DND-41 (cell line): ENCODE measurements around the gene TMPO.

ENCODE experiments used
- ATAC-seq: fragments of 200-7000 bp; cut with Tn5 transposase; 3 replicates; pipeline ENCODE4 v1.9.1; 2021; ENCODE audit warnings: low read depth; ENCODE audit not compliant: insufficient read depth
- DNase-seq: peaks from one replicate; pipeline ENCODE4 v3.0.0-alpha.2; 2020
- H2AFZ ChIP-seq: 2 replicates; pipeline ENCODE4 v1.6.0; 2012; ENCODE audit warnings: low read depth, low read length
- H3K27ac ChIP-seq: 2 replicates; pipeline ENCODE4 v1.5.1; 2012; ENCODE audit warnings: low read length, inconsistent platforms
- H3K27me3 ChIP-seq: fragments of 200-600 bp; sonication (generic); 2 replicates; pipeline ENCODE4 v1.6.0; 2012; ENCODE audit warnings: low read length, mild to moderate bottlenecking, inconsistent platforms; ENCODE audit not compliant: insufficient read depth, poor library complexity
- H3K36me3 ChIP-seq: 2 replicates; pipeline ENCODE4 v1.5.1; 2012; ENCODE audit warnings: low read length, inconsistent platforms; ENCODE audit not compliant: insufficient read depth
- H3K4me1 ChIP-seq: 2 replicates; pipeline ENCODE4 v1.5.1; 2012; ENCODE audit warnings: mild to moderate bottlenecking, low read length; ENCODE audit not compliant: insufficient read depth
- H3K4me2 ChIP-seq: 2 replicates; pipeline ENCODE4 v1.6.0; 2012; ENCODE audit warnings: mild to moderate bottlenecking, moderate library complexity, low read length, inconsistent platforms; ENCODE audit not compliant: insufficient read depth
- H3K4me3 ChIP-seq, 2 experiments: fragments of 200-600 bp in 1 of 2; shearing (Covaris generic) in 1 of 2; 2 replicates each; pipeline ENCODE4 v1.5.1; 2012 to 2016; ENCODE audit warnings: inconsistent platforms in 2 of 2, low read length in 2 of 2, mild to moderate bottlenecking in 2 of 2, low read depth in 1 of 2, moderate library complexity in 1 of 2
- H3K79me2 ChIP-seq: 2 replicates; pipeline ENCODE4 v1.6.0; 2012; ENCODE audit warnings: low read length, inconsistent platforms; ENCODE audit not compliant: insufficient read depth
- H3K9ac ChIP-seq: 2 replicates; pipeline ENCODE4 v1.6.0; 2012; ENCODE audit warnings: low read depth, mild to moderate bottlenecking, inconsistent platforms, low read length, moderate library complexity
- H3K9me3 ChIP-seq: 2 replicates; pipeline ENCODE4 v1.5.1; 2012; ENCODE audit warnings: low read length, moderate library complexity, mild to moderate bottlenecking, inconsistent platforms; ENCODE audit not compliant: insufficient read depth, severe bottlenecking
- H4K20me1 ChIP-seq: 2 replicates; pipeline ENCODE4 v1.6.0; 2012; ENCODE audit warnings: low read length; ENCODE audit not compliant: insufficient read depth
- EZH2 ChIP-seq: IDR thresholded peaks from 3 replicates; pipeline ENCODE4 v1.6.1; 2012; ENCODE audit warnings: borderline replicate concordance, low read depth, mild to moderate bottlenecking, moderate library complexity, low read length, inconsistent platforms; ENCODE audit not compliant: severe bottlenecking
- TF ChIP-seq, protein P1 (sequence below): IDR thresholded peaks from 2 replicates; pipeline ENCODE4 v1.5.1; 2012; ENCODE audit warnings: borderline replicate concordance, low read length, moderate library complexity, mild to moderate bottlenecking; ENCODE audit not compliant: poor library complexity, severe bottlenecking; ENCODE audit errors: extremely low read depth

The TMPO gene

DNA sequence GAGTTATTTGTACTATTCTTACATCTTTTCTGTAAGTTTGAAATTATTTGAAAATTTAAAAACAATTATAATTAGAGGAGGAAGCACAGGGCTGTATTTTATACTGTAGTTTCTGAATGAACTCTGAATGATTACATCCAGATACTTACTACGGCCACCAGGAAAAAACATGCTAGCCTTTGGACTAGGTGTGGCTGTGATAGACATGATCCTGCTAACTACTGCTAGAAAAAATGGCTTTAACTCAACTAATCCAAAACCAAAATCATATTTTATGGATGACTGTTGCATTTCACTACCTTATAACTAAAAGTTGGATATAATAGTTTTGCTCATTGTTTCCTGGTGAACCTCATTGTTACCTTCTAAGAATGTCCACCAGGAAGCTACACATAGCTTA, 63.0 kb downstream of the TMPO start:
- Histone ChIP-seq H3K9me3 (no peaks in the 10 kb centered on the region), H3K9ac (no peak overlapping the region), H3K4me2 (no peak overlapping the region), H4K20me1 (no peaks in the 10 kb centered on the region), H3K4me3 (no peak overlapping the region), H3K27ac (no peak overlapping the region), H2AFZ (no peak overlapping the region), H3K79me2 (no peaks in the 10 kb centered on the region), H3K27me3 (no peaks in the 10 kb centered on the region), H3K4me1 (no peaks in the 10 kb centered on the region), H3K36me3 (no peaks in the 10 kb centered on the region)
- no peak for DNase-seq
- ATAC-seq: no peak
- no peak for TF ChIP-seq EZH2
- TF ChIP-seq, protein P1, sequence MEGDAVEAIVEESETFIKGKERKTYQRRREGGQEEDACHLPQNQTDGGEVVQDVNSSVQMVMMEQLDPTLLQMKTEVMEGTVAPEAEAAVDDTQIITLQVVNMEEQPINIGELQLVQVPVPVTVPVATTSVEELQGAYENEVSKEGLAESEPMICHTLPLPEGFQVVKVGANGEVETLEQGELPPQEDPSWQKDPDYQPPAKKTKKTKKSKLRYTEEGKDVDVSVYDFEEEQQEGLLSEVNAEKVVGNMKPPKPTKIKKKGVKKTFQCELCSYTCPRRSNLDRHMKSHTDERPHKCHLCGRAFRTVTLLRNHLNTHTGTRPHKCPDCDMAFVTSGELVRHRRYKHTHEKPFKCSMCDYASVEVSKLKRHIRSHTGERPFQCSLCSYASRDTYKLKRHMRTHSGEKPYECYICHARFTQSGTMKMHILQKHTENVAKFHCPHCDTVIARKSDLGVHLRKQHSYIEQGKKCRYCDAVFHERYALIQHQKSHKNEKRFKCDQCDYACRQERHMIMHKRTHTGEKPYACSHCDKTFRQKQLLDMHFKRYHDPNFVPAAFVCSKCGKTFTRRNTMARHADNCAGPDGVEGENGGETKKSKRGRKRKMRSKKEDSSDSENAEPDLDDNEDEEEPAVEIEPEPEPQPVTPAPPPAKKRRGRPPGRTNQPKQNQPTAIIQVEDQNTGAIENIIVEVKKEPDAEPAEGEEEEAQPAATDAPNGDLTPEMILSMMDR: no peak

DNA sequence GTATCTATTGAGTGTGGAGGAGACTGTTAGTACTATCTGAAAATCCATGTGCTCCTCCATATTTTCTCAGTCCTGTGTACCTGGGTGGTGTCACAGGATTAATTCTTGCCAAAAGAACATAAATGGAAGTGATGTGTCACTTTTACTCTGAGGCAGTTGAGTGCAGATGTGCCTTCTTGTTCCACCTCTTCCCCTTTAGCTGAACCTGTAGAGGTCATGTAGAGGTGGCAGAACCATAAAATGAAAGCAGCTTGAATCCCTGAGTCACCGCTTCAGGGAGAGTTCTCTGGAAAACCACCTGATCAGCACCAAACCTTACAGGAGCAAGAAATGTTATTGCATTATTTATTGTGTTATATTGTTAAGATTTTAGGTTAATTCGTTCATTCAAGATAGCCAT, 63.4 kb downstream of the TMPO start:
- DNase-seq (no peak), ATAC-seq (no peak)
- H3K79me2 ChIP-seq: no peaks in the 10 kb centered on the region
- no peak for TF ChIP-seq EZH2
- TF ChIP-seq, protein P1: no peak
- no peak overlapping the region for H3K9ac ChIP-seq
- H3K36me3 ChIP-seq: no peaks in the 10 kb centered on the region
- no peak overlapping the region for H2AFZ ChIP-seq
- H4K20me1 ChIP-seq: no peaks in the 10 kb centered on the region
- H3K27me3 ChIP-seq: no peaks in the 10 kb centered on the region
- no peak overlapping the region for H3K4me2 ChIP-seq
- no peaks in the 10 kb centered on the region for H3K9me3 ChIP-seq
- H3K4me3 ChIP-seq: no peak overlapping the region
- no peaks in the 10 kb centered on the region for H3K4me1 ChIP-seq
- H3K27ac ChIP-seq: no peak overlapping the region

DNA sequence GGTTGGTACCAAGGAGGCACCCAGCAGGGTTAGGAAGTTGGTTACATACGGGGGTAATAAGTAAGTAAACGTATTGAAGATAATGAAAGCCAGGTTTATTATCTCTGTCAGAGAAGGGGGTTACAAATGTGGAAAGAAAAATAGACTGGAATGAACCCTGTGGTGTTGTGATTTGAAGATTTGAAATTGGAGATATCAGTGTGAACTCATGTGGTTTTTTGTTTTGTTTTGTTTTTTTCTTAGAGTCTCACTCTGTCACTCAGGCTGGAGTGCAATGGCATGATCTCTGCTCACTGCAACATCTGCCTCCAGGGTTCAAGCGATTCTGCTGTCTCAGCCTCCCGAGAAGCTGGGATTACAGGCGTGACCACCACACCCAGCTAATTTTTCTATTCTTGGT, 64.0 kb downstream of the TMPO start:
- no peak overlapping the region for H3K4me3 ChIP-seq
- no peak overlapping the region for H3K27ac ChIP-seq
- H3K27me3 ChIP-seq: no peaks in the 10 kb centered on the region
- TF ChIP-seq, protein P1: no peak
- TF ChIP-seq EZH2: no peak
- no peaks in the 10 kb centered on the region for H3K79me2 ChIP-seq
- ATAC-seq (no peak), DNase-seq (no peak)
- H4K20me1 ChIP-seq: no peaks in the 10 kb centered on the region
- no peak overlapping the region for H2AFZ ChIP-seq
- no peaks in the 10 kb centered on the region for H3K4me1 ChIP-seq
- H3K9ac ChIP-seq: no peak overlapping the region
- no peaks in the 10 kb centered on the region for H3K9me3 ChIP-seq
- H3K4me2 ChIP-seq: no peak overlapping the region
- H3K36me3 ChIP-seq: no peaks in the 10 kb centered on the region

DNA sequence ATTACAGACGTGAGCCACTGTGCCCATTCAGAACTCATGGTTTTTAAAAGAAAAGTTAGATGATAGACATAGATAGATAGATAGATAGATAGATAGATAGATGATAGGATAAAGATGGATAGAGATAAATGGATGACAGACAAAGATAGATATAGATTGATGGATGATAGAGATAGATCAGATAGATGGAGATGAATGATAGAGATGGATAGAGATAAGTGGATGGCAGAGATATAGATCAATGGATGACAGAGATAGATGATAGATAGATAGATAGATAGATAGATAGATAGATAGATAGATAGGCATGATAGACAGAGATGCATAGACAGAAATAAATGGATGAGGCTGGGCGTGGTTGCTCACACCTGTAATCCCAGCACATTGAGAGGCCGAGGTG, 64.4 kb downstream of the TMPO start:
- Histone ChIP-seq H3K4me2 (no peak overlapping the region), H3K27me3 (no peaks in the 10 kb centered on the region), H3K4me1 (no peaks in the 10 kb centered on the region), H3K9ac (no peak overlapping the region), H4K20me1 (no peaks in the 10 kb centered on the region), H3K36me3 (no peaks in the 10 kb centered on the region), H3K9me3 (no peaks in the 10 kb centered on the region), H3K79me2 (no peaks in the 10 kb centered on the region), H2AFZ (no peak overlapping the region), H3K27ac (no peak overlapping the region), H3K4me3 (no peak overlapping the region)
- no peak for ATAC-seq
- no peak for TF ChIP-seq EZH2
- TF ChIP-seq, protein P1: no peak
- DNase-seq: no peak
